Activated gamma-delta T cell (primary cell): ENCODE results near the gene RAB3GAP1.

Experiments used
- DNase-seq: peaks from one replicate; lab custom pipeline; 2025; lab: John Stamatoyannopoulos, UW

The RAB3GAP1 gene

GRCh38 chr2:135163901-135164300 lies 111.8 kb downstream of the RAB3GAP1 start:
- DNase-seq = no peak

DNA sequence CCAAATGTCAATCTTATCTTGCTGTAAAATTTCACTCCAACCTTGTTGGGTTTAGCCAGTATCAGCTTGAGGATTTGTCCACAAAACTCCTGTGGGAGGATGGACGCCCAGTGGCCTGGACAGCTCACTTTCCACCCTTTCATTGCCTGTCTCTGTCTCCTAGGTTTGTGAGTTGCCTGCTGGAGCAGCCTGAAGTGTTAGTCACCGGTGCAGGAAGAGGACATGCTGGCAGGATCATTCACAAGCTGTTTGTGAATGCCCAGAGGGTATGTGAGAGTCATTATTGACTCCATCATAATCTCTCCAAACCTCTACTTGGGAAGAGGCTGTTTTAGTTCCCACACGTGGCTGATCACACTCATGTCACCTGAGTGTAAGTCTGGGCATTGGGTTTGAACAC lies 112.3 kb downstream of the RAB3GAP1 start:
- DNase-seq = no peak

- no peak for DNase-seq
These were observed 115.2 kb downstream of the RAB3GAP1 start for GRCh38 chr2:135167273-135167672.

DNA sequence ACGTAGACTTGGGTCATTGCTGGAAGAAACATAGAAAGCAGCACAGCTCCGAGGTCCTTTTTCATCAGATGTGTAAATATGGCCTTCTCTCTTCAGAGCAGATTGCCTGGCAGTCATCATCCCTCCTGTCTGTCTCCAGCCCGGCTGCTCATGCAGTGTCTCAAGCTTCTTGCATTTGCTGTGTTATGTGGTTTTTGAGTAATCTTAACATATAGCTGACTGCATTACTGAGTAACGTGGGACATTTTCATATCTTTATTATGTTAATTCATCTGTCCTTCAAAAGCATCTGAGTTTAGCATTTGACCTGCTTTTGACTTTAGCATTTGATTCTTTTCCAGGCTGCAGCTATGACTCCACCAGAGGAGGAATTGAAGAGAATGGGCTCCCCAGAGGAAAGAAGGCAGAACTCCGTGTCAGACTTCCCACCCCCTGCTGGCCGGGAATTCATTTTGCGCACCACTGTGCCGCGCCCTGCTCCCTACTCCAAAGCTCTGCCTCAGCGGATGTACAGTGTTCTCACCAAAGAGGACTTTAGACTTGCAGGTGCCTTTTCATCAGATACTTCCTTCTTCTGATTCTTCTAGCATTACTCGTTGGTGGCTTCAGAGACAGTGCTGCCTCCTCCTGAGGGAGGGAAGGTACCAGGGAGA lies 116.2 kb downstream of the RAB3GAP1 start:
- DNase-seq = no peak

DNA sequence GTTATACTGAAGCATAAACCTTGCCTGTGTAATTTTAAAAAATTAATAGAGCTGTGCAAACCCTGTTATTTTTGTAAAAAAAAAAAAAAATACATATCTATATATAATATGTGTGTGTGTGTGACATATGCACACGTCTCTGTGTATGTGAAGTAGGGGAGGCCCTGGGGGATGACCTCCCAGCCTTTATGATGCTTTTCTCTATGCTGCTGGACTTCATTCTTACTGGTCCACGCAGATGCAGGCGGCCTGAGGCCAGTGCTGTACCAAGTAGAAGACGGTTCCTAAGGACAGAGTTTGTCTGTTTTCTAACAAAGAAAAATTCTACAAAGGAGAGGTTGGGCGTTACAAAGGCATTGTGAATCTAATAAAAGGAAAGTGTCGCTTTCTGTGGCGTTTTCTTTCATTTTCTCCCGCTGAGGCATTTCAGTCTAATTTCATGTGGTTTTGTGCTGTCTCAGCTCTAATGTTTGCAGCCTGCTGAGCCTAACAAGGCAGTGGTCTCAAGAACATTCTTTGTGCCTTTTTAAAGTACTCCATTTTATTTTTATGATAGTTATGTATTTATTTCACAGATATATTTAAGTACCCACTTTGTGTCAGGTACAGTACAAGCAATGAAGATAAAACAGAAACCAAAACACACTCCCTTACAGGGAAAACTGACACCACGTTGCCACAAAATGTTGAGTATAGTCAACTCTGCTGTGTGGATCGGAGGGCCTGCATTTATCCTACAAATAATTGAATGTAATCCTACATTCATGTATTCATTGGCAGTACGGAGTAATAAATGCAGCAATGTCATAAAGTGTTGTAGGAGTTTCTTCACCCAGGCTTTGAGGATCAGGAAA lies 118.0 kb downstream of the RAB3GAP1 start:
- no peak for DNase-seq

DNA sequence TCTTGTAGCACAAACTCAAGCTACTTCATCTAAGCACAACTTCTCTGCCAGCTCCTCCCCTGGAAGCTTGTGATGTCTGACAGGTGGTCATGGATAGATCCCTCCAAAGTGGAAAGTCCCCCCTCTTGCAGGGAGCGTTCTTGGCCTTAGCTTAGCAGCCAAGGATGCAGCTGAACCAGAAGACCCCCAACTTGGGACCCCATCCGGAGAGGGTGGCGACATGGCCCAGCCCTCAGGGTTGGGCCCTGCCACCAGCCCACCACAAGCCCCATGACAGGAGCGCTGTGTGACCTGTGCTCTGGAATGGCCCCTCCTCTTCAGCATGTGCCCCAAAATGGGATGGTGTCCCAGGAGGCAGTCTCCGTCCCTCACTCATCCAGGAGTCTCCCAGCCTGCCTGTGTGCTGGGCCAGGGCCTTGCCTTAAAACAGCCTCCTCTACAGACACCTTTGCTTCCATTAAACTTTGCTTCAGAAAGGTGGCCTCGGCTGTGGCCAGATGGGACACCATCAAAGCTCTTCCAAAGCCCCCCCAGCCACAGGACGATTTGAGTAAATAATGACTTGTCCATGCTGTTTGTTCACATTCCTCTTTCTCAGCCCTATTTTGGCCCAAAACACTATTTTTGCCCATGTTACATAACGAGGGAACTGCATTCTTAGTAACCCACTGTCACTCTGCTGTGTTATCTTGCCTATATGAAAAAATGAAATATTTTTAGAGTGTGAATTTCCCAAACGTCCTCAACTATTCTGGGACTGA lies 122.1 kb downstream of the RAB3GAP1 start:
- no peak for DNase-seq

- DNase-seq = no peak
These were observed 122.7 kb downstream of the RAB3GAP1 start for GRCh38 chr2:135174810-135175093.

DNA sequence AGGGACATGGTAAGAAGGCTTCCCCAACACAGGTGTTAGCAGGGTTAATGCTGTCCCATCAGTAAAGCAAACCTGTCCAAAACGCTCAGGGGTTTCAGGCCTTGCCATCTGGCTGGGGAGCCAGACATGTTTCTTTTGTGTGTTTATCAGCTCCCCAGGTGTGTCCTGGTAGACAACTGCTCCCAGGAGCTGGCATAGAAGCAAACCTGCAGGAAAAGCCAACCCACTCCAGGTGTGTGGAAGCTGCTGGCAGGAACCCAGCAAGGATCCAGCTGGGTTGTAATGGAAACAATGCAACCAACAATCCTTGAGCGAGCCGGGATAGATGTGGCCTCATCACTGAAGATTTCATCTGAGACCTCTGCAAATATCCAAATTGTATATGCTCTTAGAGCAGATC lies 123.1 kb downstream of the RAB3GAP1 start:
- no peak for DNase-seq

DNA sequence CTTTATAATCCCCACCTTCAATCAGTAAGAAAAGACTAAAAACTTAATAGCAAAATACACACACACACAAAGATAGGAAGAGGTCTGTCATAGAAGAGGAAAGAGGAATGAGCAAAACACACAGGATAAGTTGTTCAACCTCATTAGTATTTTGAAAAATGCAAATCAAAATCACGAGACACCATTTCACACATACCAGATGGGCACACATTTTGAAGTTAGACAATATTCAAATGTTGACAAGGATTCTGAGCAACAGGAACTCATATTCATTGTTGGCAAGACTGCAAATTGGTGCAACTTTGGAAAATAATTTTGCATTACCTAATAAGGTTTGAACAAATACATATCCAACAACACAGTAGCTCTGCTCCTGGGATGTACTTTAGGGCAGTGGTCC lies 127.6 kb downstream of the RAB3GAP1 start:
- no peak for DNase-seq

DNA sequence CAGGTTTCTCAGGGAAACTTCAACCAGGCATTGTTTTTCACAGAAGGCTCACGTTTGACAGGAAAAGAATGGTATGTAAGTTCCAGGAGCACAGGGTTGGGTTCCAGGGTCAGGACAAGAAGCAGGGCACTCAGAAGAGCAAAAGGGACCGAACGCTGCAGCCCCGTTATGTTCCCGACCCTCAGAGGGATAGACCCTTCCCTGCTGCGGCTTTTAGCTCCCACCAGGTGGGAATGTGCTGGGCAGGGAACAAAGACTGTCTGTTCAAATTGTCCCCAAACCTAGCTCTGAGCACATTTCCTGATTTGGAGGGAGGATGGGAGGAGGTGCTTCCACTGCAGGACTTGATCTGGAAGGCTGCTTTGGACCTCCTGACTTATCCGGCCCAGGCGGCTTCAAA lies 130.1 kb downstream of the RAB3GAP1 start:
- DNase-seq = no peak

DNA sequence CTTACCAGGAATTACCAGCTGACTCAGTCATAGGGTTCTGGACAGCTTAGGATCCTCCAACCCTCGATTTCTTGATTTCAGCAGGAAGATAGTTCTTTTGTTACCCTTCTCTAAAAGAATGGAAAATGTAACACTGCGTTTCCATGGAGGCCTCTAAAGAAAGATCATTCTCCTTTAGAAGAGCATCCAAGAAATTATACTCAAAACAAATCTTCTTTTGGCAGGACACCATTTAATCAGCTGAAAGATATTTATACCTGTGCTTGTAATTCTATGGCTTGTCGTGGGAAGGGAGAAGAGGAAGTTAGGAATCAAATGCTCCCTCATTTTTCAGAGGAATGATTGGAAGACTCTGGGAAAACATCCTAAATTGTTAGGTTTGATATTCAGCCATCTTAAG lies 130.5 kb downstream of the RAB3GAP1 start:
- no peak for DNase-seq

DNA sequence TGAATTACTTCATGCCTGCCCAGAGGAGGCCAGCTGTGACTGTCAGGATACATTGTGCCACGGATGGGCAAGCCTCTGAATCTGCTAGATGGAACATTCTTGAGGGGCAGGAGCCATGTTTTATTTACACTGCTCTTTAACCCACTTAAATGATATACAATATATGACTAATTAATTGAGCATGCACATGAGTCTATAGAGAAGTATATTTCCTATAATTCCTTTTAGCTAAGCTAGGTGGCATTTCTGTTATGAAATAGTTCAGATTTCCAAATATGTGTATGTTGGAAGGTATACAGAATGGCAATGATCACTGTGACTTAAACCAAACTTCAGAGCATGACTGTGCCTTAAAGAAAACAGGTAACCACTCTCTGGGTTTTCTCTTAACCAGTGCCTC lies 131.7 kb downstream of the RAB3GAP1 start:
- no peak for DNase-seq

- no peak for DNase-seq
These were observed 134.0 kb downstream of the RAB3GAP1 start for GRCh38 chr2:135186054-135186453.

- no peak for DNase-seq
These were observed 135.2 kb downstream of the RAB3GAP1 start for GRCh38 chr2:135187270-135187669.

DNA sequence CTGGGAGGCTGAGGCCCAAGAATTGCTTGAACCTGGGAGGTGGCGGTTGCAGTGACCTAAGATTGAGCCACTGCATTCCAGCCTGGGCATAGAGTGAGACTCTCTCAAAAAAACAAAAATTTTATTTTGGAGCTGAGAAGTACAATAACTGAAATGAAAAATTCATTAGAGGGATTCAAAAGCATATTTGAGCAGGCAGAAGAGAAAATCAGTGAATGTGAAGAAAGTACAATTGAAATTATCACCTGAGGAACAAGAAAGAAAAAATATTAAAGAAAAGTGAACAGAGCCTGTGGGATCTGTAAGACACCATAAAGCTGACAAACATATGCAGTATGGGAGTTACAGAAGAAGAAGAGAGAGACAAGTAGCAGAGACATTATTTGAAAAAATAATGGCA lies 137.1 kb downstream of the RAB3GAP1 start:
- no peak for DNase-seq

DNA sequence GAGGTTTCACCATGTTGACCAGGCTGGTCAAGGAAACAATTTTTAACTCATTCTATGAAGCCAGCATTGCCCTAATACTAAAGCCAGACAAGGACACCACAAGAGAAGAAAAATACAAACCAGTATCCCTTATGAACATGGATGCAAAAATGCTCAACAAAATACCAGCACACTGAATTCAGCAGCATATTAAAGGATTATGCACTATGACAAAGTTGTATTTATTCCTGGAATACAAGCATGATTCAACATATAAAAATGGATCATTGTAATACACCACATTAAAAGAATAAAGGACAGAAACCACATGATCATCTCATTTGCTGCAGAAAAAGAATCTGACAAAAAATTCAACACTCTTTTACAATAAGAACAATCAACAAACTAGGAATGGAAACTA lies 138.7 kb downstream of the RAB3GAP1 start:
- no peak for DNase-seq

- DNase-seq = no peak
These were observed 146.4 kb downstream of the RAB3GAP1 start for GRCh38 chr2:135198481-135198880.

GRCh38 chr2:135202751-135203150 lies 150.7 kb downstream of the RAB3GAP1 start:
- DNase-seq = no peak

DNA sequence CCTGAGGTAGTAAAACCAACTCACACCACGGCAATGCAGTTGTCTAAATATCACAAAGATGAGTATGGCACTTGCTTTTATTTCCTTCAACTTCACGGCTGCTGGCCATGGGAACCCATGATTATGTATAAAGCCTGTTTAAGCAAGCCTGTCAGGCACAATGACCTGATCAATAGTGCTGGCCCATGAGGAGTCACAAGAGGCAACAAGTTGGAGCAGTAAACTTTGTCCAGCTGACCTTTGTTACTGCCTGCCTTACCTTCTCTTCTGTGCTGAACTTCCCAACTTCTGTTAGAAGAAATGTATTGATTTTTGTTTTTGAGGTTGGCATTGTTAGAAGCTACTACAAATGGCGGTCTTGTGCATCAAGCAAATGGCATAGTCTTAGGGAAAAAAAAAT lies 151.9 kb downstream of the RAB3GAP1 start:
- DNase-seq = no peak

- no peak for DNase-seq
These were observed 155.9 kb downstream of the RAB3GAP1 start for GRCh38 chr2:135208016-135208415.

- no peak for DNase-seq
These were observed 160.7 kb downstream of the RAB3GAP1 start for GRCh38 chr2:135212757-135213156.

DNA sequence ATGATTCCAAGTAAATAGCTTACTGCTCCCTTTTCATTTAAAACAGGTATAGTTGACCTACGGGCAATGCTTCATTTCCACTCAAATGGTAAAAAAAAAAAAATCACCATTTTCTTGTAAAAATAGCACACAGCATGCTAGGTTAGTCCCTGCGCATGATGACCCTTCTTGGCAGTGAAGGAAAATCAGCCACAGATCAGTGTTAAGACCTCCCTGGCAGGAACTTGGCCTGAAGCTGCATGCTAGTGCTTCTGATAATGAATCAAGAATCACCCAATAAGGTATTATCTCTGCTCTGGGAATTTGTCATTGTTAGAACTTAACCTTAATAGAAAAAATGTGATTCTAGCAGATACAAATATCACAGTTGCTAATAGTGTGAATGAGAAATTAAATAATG lies 166.3 kb downstream of the RAB3GAP1 start:
- DNase-seq = no peak

DNA sequence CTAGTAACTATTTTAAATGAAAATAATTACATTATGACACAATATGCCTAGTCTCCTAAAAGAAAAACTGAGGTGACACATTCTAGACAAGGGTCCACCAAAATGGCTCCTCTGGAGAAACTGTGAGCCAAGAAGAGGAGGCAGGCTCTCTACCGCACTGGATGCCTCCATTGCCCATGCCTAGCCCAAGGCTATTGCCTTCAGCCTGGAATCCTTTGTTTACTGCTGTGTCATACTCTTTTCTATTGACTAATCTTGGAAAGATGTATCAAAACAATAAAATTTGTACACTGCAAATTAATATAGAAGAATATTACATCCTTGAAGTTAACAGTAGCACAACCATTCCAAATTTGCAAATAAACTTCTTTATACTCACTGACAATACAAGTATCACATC lies 167.1 kb downstream of the RAB3GAP1 start:
- DNase-seq = no peak
